ENCODE measurements around the gene ABLIM2. TPM values are rescaled to one million over a fixed set of nuclear protein-coding genes. Genes with fewer than 3 reads are reported as not detected.

ABLIM2 gene
- total RNA-seq, 1 experiment from 2014 or later: 6.1 TPM

DNA sequence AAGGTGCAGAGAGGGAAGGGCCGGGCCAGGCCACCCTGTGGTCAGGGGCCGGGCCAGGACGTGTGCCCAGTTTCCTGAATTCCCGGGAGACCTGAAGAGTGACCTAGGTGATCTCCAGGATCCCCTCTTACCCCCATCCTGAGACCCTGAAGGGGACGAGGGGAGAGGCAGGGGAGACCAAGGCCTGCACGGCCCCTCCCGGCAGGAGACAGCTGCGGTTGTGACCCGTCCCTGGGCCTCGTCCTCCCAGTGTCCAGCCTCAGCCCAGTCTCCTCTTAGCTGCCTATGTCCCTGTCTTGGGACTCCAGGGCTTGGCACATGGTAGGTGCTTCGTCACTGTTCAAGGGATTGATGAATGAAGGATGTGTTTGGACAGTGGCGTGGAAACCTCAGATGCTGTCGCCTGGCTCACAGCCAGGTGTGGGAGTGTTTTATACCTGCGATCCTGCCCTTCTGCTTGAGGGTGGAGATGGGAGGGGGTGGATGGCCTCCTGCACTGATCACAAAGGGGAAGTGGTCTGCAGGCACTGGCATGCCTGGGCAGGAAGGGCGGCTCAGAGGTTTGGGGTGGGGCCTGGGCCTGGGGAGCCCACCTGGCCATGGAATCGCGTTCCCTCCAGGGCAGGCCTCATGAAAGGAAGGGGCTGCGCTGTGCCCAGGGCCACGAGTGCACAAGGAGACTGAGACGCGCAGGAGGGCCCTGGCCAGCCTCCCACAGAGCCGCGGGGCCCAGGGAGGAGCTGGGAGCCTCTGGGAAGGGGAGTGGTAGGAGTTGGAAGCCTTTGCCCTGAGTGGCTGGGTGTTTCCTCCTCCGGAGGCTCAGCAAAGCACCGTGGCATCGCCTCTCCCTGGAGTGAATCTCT is 47.4 kb upstream of the ABLIM2 start:
- TF ChIP-seq SIN3A (IDR thresholded peaks at IDR 0.05; ENCODE audit: low read depth) (no peak), EZH2phosphoT487 (IDR thresholded peaks at IDR 0.05; ENCODE audit: borderline replicate concordance) (no peak), FOSL1 (IDR thresholded peaks at IDR 0.05; ENCODE audit: low read depth) (no peak), EZH2 (IDR thresholded peaks at IDR 0.05) (no peak), EGR1 (IDR thresholded peaks at IDR 0.05; ENCODE audit: low read depth) (no peak), SRF (IDR thresholded peaks at IDR 0.05; ENCODE audit: low read depth) (no peak), RAD21 (IDR thresholded peaks at IDR 0.05; ENCODE audit: low read depth) (no peak), ZNF274 (IDR thresholded peaks at IDR 0.05; ENCODE audit: low read depth, low read length) (no peak), POLR2AphosphoS5 (IDR thresholded peaks at IDR 0.05; ENCODE audit: low read depth, low read length) (no peak), ELF1 (IDR thresholded peaks at IDR 0.05; ENCODE audit: borderline replicate concordance, low read depth) (no peak)
- TF ChIP-seq, protein P1, sequence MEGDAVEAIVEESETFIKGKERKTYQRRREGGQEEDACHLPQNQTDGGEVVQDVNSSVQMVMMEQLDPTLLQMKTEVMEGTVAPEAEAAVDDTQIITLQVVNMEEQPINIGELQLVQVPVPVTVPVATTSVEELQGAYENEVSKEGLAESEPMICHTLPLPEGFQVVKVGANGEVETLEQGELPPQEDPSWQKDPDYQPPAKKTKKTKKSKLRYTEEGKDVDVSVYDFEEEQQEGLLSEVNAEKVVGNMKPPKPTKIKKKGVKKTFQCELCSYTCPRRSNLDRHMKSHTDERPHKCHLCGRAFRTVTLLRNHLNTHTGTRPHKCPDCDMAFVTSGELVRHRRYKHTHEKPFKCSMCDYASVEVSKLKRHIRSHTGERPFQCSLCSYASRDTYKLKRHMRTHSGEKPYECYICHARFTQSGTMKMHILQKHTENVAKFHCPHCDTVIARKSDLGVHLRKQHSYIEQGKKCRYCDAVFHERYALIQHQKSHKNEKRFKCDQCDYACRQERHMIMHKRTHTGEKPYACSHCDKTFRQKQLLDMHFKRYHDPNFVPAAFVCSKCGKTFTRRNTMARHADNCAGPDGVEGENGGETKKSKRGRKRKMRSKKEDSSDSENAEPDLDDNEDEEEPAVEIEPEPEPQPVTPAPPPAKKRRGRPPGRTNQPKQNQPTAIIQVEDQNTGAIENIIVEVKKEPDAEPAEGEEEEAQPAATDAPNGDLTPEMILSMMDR (IDR thresholded peaks at IDR 0.05 in 2 of 3, conservative IDR thresholded peaks at IDR 0.05 in 1 of 3; ENCODE audit: borderline replicate concordance in 1 of 3, insufficient read depth in 1 of 3, low read depth in 2 of 3, low read length in 2 of 3): no peak
- TF ChIP-seq, protein P2, sequence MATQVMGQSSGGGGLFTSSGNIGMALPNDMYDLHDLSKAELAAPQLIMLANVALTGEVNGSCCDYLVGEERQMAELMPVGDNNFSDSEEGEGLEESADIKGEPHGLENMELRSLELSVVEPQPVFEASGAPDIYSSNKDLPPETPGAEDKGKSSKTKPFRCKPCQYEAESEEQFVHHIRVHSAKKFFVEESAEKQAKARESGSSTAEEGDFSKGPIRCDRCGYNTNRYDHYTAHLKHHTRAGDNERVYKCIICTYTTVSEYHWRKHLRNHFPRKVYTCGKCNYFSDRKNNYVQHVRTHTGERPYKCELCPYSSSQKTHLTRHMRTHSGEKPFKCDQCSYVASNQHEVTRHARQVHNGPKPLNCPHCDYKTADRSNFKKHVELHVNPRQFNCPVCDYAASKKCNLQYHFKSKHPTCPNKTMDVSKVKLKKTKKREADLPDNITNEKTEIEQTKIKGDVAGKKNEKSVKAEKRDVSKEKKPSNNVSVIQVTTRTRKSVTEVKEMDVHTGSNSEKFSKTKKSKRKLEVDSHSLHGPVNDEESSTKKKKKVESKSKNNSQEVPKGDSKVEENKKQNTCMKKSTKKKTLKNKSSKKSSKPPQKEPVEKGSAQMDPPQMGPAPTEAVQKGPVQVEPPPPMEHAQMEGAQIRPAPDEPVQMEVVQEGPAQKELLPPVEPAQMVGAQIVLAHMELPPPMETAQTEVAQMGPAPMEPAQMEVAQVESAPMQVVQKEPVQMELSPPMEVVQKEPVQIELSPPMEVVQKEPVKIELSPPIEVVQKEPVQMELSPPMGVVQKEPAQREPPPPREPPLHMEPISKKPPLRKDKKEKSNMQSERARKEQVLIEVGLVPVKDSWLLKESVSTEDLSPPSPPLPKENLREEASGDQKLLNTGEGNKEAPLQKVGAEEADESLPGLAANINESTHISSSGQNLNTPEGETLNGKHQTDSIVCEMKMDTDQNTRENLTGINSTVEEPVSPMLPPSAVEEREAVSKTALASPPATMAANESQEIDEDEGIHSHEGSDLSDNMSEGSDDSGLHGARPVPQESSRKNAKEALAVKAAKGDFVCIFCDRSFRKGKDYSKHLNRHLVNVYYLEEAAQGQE (IDR thresholded peaks at IDR 0.05; ENCODE audit: low read depth): no peak
- TF ChIP-seq, protein P3, sequence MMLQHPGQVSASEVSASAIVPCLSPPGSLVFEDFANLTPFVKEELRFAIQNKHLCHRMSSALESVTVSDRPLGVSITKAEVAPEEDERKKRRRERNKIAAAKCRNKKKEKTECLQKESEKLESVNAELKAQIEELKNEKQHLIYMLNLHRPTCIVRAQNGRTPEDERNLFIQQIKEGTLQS (IDR thresholded peaks at IDR 0.05): no peak
- POLR2A ChIA-PET: no interaction called here
- intact Hi-C loops (cut with micrococcal nuclease): no loop called here
- RAD21 ChIA-PET (ENCODE audit: low non-redundant PET in 1 of 2, low total read pairs in 2 of 2, uncharacterized antibody in 2 of 2, unreplicated experiment in 2 of 2): no interaction called here
- BruUV-seq (replicated peaks): no TSS peak
- Histone ChIP-seq H3K9ac (ENCODE audit: low read length) (no peak overlapping the region), H2AFZ (ENCODE audit: low read depth, low read length, poor library complexity, severe bottlenecking) (no peak overlapping the region), H3K27ac (ENCODE audit: low read depth, low read length) (no peak overlapping the region), H4K20me1 (ENCODE audit: insufficient read depth) (no peaks in the 10 kb centered on the region), H3K9me3 (ENCODE audit: control insufficient read depth in 1 of 2, insufficient read depth in 1 of 2, low read depth in 1 of 2, low read length in 2 of 2) (no peaks in the 10 kb centered on the region), H3K4me3 (replicated peaks in 1 of 2; ENCODE audit: low read depth in 1 of 2, low read length in 2 of 2) (no peak overlapping the region), H3K4me1 (ENCODE audit: control insufficient read depth in 1 of 2, insufficient read depth in 2 of 2, low read length in 2 of 2) (peaks cover 2 to 10% of the 10 kb centered on the region in 2 experiments; a peak in 2 of 4 replicates), H3K36me3 (ENCODE audit: control insufficient read depth in 1 of 2, insufficient read depth in 2 of 2, low read length in 2 of 2) (no peaks in the 10 kb centered on the region), H3K4me2 (ENCODE audit: low read length) (no peak overlapping the region), H3K79me2 (ENCODE audit: insufficient read depth, low read length) (no peaks in the 10 kb centered on the region), H3K27me3 (ENCODE audit: insufficient read depth, low read length) (no peaks in the 10 kb centered on the region), H3K9me2 (ENCODE audit: insufficient read depth) (no peaks in the 10 kb centered on the region)
- DNase-seq (ENCODE audit: low read depth, low spot score) (no peak), ATAC-seq (no peak)
- CTCF ChIA-PET: no interaction called here
